IPS DF 19.7 (cell line): ENCODE measurements around the gene PARP8.
"Not testable (repeated sequence)": the region's sequence is repeated elsewhere in the genome, so short reads cannot be mapped to it uniquely, and the experiment has no call there.

ENCODE experiments used
- DNase-seq: peaks from one replicate; pipeline ENCODE4 v3.0.0-alpha.2; 2013; ENCODE audit warnings: low read depth, low spot score

PARP8 gene

GRCh38 chr5:50666261-50667022, at the start of gene PARP8:
Gene PARP8, plus strand, starts transcription at chr5:50666637. Its CDS starts 459 bp downstream, at chr5:50667096.
- peak; percentile 57 for DNase-seq

GRCh38 chr5:50623666-50624065, 42.8 kb upstream of the PARP8 start:
- no peak for DNase-seq

DNA sequence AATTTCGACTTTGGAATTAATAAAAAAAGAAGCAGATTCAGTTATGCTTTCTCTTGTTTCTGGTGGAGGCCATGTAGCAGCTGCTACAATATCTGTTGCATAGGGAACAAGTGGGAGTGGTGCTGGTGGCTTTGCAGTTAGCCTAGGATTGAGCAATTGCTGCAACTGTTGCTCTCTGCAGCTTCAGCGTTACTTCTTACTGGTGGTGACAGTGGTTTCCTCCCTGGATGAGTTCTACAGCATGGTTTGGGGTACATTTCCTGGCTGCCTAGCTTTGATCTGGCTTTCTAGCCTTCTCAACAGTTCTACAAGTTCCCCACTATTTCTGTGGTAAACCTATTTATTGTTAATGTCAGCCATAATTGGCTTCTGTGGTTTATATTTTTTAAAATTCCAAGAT, 31.6 kb upstream of the PARP8 start:
- not testable (repeated sequence) for DNase-seq

DNA sequence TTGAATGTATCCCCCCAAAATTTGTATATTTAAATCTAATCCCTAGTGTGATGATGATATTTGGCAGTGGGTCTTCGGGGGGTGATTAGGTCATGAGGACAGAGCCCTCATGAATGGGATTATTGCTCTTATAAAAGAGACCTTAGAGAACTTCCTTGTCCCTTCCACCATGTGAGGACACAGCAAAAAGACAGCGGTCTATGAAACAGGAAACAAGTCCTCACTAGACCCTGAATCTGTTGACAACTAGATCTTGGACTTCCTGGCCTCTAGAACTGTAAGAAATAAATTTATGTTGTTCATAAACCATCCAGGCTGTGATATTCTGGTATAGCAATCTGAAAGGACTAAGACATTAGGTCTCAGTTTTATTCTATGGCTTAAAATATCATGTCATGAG, 28.9 kb upstream of the PARP8 start:
- DNase-seq: not testable (repeated sequence)

- DNase-seq: no peak
These were observed 19.8 kb upstream of the PARP8 start for GRCh38 chr5:50646591-50646990.

GRCh38 chr5:50647726-50648125, 18.7 kb upstream of the PARP8 start:
- no peak for DNase-seq

- no peak for DNase-seq
These were observed 12.5 kb upstream of the PARP8 start for GRCh38 chr5:50653946-50654345.

DNA sequence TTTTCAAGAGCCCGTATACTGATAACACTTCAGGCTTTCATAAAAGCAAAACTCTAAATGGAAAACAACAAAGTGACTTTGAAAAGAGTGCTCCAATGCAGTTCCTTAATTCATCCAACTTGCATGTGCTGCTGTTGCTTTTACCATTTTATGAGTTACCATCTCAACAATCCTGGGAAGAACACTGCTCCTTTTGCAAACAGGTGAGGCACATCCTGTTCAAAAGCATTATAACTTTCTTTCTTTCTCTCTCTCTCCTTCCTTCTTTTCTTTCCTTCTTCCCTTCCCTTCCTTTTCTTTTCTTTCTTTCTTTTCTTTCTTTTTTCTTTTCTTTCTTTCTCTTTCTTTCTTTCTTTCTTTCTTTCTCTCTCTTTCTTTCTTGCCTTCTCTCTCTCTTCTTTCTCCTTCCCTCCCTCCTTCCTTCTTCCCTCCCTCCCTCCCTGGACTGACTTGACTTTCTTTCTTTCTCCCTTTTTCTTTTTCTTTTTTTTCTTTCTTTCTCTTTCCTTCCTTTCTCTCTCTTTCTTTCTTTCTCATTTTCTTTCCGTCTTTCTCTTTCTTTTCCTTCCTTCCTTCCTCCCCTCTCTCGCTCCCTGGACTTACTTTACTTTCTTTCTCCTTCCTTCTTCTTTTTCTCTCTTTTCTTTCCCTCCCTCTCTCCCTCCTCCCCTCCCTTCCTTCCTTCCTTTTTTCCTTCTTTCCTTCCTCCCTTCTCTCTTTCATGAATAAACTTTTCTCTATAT, 11.2 kb upstream of the PARP8 start:
- DNase-seq: no peak

DNA sequence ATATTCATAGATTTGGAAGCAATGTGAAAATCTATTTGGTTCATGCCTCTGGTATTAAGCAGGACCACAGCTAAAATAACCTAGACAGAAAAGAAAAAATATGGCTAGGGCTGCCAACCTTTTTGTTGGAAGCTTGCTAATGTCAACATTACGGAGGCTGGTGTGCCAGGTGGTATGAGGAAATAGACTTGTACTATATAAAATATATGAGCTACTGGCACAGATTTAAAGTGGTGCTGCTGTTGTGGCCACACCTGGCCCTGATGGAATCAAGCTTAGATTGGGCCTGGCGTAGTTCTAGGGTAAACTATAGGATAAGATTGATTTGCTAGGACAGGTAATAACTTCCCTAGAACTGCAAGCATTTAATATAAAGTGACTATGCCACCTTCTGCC, 10.6 kb upstream of the PARP8 start:
- no peak for DNase-seq

DNA sequence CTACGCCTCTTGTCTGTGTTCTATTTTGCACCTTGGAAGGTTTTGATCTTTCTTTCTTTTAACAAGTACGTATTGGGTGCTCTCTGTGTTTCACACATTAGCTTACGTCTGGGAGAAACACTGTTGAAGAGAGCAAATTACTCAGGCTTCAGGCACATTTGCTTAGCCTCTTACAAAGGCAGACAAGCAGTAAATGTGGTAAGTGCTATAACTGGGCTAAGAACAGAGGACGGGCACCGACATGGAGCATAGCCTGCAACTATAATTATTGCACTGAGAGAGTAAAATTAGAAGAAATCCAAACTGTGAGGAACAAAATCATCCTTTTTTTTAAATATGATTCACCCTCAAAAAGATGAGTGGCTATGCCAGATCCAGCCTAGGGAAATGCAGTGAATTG, 9.4 kb upstream of the PARP8 start:
- no peak for DNase-seq

GRCh38 chr5:50658246-50658645, 8.2 kb upstream of the PARP8 start:
- no peak for DNase-seq

- no peak for DNase-seq
These were observed 2.8 kb upstream of the PARP8 start for GRCh38 chr5:50663636-50664035.

GRCh38 chr5:50665091-50665490, 1.3 kb upstream of the PARP8 start:
- no peak for DNase-seq

DNA sequence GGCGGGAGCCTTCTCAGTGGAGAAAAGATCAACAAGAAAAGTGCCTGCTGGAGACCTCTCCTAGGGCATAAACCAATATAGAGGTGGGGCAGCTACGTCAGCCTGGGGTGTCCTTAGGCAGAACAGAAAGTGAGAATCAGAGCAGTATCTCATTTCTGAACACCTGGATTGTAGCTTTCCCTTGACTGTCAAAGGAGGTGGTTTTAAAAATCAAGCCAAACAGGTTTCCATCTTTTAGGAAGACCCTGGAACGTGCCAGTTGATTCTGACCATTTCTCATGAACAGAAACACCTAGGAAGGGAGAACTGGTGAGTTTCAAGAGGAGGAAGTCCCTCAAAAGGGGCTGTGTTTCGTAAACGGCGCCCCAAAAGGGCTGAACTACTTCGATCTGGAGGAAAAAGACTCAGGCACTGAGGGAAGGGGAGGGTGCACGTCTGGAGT, 655 bp upstream of the PARP8 start:
- not testable (repeated sequence) for DNase-seq

DNA sequence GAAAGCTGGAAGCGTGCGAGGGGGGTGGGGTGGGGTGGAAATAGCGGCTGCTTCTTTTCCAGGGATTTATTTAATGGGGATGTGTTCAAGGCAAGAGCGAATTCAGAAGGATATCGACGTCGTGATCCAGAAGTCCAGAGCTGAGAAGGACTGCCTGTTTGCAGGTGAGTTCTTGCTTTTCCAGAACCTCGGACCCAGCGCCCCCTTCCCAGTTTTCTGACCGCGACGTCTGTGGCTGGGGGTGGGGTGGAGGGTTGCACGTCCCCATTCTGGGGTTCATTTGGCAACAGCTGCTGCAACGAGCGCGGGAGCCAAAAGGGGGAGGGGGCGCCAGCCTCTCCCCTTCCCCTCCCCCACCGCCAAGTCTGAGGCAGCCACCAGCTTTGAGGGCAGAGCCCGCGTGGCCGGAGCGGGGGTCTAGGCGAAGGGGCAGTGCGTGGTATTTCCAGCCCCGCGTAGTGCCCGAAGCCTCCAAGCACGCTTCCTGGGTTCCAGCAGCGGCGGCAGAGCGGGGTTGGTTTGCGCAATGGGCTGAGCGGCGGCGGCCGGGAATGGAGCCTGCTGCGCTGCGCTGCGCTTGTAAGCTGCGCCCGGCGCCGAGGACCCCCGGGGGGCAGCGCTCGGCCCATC, 701 bp downstream of the PARP8 start:
- DNase-seq: no peak

DNA sequence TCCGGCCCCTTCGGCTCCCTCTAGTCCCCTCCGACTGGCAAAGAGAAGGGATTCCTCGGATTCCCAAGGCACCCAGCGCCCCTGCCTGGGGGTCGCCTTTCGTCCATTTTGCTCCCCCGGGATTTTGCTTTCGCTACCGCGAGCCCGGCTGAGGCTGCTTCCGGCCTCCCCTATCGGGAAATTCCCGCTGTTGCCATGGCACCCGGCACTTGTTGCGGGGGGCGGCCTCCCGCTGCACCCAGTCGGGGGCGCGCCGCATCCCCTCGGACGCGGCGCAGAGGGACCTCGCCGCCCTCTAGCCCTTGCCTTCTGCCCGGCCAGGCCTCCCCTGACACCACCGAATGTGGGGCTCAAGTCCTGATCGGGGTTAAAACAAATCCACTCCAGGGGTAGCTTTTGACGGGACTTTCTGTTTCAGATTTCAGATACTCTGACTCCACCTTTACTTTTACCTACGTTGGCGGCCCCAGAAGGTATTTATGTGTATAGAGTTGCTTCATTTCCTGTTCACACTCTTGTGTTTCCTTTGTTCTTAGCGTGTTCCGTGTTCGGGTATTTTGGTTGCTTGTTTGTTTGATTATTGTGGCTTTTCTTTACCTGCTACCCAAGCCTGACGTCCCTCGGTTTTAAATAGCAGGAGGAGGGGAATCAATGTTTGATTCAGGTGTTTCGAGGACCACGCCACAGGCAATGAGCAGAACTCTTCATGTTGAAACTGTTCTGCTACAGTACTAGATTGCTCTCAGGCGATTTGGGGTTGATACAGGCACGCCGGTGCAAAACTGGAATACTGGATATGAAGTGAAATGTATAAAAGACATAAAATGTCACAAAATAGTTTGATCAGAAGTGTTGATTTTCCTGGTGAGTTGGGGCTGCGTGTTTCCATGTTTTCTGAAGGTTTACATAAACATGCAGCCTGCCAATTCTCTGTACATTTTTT, 1.5 kb downstream of the PARP8 start:
- no peak for DNase-seq

- DNase-seq: not testable (repeated sequence)
These were observed 2.2 kb downstream of the PARP8 start for GRCh38 chr5:50668636-50669035.

DNA sequence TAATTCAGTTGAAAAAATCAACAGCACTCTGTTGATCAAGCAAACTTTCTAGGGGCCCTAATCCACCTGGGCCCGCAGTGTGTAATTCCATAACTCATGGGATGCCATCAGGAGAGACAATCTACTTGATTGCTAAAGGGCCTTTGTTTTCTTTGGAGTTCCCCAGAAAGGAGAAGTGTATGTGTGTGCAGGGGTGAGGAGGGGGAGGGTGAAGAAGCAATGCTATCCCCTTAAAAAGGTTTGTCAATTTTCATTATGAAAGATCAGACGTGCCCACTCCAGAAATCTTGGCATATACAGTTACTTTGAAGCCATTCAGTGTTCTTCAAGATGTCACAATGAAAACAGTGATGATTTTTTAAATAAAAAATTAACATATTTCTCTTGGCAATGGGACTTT, 6.2 kb downstream of the PARP8 start:
- DNase-seq: no peak

DNA sequence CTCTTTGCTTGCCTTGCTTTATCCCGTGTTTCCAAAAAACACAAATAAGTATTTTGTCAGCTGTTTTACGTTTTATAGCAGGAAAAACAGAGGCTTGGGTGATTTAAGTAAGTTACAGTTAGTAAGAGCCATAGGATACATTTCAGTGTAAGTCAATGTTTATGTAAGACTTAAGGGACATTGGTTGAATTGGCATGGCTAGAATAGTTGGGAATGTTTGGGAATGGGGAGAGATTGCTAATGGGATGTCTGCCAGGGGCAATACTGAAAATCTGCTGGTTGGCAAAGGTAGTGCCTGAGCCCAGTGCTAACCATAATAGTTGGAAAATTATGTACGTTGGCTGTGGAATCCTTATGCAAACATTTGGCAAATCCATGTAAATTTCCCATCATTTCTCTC, 7.0 kb downstream of the PARP8 start:
- not testable (repeated sequence) for DNase-seq

DNA sequence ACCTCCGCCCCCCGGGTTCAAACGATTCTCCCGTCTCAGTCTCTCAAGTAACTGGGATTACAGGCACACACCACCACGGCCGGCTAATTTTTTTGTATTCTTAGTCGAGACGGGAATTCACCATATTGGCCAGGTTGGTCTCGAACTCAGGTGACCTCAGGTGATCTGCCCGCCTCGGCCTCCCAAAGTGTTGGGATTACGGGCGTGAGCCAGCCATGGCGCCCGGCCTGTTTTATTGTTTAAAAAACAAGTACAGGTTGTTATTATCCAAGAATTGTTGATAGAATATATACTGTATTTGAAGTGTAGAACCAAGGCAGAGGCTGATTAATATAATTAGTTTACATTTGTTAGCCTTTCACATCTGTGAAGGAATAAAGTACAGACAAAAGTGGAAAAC, 8.9 kb downstream of the PARP8 start:
- DNase-seq: no peak

DNA sequence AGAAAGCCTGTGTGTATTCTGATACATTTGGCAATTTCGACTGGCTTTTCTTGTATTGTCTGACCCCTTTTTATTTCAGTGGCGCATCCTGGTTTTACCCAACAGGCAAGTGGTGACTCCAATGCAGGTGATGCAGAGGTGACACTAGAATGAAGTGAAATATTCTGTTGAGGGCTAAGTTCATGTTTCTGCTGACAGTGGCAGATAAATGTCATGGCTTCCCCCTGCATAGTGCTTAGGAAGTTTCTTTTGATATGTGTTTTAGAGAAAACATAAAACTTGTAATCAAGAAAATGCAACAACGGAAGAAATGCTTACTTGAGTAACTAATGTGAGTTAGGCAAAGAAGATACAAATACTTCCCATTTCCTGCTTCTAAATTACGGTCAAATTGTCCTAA, 13.1 kb downstream of the PARP8 start:
- not testable (repeated sequence) for DNase-seq
